Memory B cell (primary cell): ENCODE results near the gene ZNF132.
"Not testable (repeated sequence)": the region's sequence is repeated elsewhere in the genome, so short reads cannot be mapped to it uniquely, and the experiment has no call there.

ENCODE experiments used
- ATAC-seq: fragments of 150-1000 bp; cut with Tn5 transposase; 2 replicates; pipeline ENCODE4 v1.10.0; 2021; ENCODE audit warnings: low read depth, mild to moderate bottlenecking, moderate library complexity
- DNase-seq, 2 donors: peaks; one replicate each; pipeline ENCODE4 v3.0.0; 2022; ENCODE audit warnings: low spot score in 2 of 2
- H3K27ac Mint-ChIP-seq: one replicate; pipeline ENCODE4 v1.8.0; 2022; ENCODE audit warnings: mild to moderate bottlenecking, moderate library complexity, mixed read lengths
- H3K27me3 Mint-ChIP-seq: one replicate; pipeline ENCODE4 v1.8.0; 2022; ENCODE audit warnings: mixed read lengths
- H3K36me3 Mint-ChIP-seq: one replicate; pipeline ENCODE4 v1.8.0; 2022; ENCODE audit warnings: mild to moderate bottlenecking, mixed read lengths
- H3K4me1 Mint-ChIP-seq: one replicate; pipeline ENCODE4 v1.8.0; 2022; ENCODE audit warnings: mixed read lengths
- H3K4me3 Mint-ChIP-seq: one replicate; pipeline ENCODE4 v1.8.0; 2022; ENCODE audit warnings: mild to moderate bottlenecking, moderate library complexity, mixed read lengths
- H3K9me3 Mint-ChIP-seq: one replicate; pipeline ENCODE4 v1.8.0; 2022; ENCODE audit warnings: mixed read lengths

Gene ZNF132

DNA sequence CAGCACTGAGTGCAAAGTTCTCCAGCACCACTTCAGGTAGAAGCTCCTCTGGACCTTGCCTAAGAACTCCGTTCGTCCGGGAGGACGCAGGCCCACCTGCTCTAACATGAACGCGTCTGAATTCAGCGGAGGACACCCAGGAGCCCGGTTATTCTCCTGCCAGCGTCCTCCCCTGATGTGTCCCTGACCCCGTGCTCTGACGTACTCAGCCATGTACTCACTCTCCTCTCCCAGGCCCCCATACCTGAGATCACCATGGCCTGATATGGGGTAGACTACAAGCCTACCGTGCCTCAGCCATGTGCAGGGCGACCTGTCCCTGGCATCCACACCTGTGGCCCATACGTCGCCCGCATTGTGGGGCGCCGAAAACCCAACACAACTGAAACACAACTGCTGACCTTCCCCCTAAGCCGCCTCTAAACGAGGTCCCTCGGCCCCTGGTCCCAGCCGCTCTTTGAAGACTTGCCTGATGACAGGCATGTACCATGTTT lies 32.2 kb downstream of the ZNF132 start:
- Mint-ChIP-seq H3K36me3 (peaks cover 2% of the 10 kb centered on the region), H3K4me3 (peak overlapping the region; percentile 88), H3K4me1 (peaks cover 28% of the 10 kb centered on the region), H3K27me3 (no peaks in the 10 kb centered on the region), H3K9me3 (no peaks in the 10 kb centered on the region), H3K27ac (peak overlapping the region; percentile 87)
- ATAC-seq: no peak
- no peak for DNase-seq

DNA sequence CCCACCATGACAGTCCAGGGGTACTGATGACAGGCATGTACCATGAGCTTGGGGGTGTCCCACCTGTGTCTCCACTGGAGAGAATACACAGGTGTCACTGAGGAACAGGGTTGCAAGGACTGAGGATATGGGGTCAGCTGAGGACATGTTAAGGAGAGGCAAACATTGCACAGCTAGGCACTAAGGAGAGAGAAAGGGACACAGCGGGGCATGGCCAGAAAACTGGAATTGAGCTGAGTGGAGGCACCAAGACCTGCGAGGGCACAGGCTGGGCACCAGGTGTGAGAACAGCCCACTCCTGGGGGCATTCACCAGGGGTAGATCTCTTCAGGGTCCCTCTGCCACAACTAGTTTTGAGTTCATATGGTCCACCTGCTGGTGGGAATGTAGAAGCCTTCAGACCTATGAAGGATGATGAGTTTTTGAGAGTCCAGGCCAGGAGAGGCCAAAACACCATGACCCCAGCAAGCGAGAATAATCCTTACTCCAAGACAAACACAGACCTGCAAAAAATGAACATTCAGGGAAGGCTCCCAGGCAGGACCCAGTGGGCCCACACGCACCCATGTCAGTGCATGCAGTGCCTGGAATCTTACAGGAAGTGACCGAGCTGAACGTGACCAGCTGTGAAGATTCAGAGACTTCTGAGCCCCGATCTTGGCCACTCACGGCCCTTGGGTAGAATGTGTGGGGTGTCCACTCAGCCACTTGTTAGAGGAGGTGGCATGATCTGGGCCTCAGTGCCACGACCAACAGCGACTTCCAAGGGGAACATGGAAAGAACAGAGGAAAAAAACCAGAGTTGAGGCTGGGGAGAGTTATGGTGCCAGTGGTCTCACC lies 32.9 kb downstream of the ZNF132 start:
- Mint-ChIP-seq H3K9me3 (no peaks in the 10 kb centered on the region), H3K27ac (peak overlapping the region; percentile 87), H3K4me3 (peak overlapping the region; percentile 88), H3K27me3 (no peaks in the 10 kb centered on the region), H3K4me1 (peaks cover 28% of the 10 kb centered on the region), H3K36me3 (peaks cover 2% of the 10 kb centered on the region)
- no peak for DNase-seq
- no peak for ATAC-seq

DNA sequence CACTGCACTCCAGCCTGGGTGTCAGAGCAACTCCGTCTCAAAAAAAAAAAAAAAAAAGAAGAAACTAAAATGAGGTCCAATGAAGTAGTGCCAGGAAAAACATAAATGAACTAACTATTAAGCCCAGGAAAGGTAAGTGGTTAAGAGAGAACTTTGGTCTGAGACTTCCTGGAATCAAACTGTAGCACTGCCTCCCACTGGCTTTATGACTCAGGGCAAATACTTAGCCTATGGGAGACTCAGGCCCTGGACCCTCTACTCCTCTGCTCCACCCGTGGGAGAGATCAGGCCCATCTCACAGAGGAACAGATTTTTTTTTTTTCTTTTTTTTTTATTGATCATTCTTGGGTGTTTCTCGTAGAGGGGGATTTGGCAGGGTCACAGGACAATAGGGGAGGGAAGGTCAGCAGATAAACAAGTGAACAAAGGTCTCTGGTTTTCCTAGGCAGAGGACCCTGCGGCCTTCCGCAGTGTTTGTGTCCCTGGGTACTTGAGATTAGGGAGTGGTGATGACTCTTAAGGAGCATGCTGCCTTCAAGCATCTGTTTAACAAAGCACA lies 36.0 kb downstream of the ZNF132 start:
- peaks cover 25% of the 10 kb centered on the region for H3K4me1 Mint-ChIP-seq
- not testable (repeated sequence) for DNase-seq, H3K4me3 Mint-ChIP-seq, ATAC-seq, H3K9me3 Mint-ChIP-seq, H3K27ac Mint-ChIP-seq, H3K36me3 Mint-ChIP-seq, H3K27me3 Mint-ChIP-seq

DNA sequence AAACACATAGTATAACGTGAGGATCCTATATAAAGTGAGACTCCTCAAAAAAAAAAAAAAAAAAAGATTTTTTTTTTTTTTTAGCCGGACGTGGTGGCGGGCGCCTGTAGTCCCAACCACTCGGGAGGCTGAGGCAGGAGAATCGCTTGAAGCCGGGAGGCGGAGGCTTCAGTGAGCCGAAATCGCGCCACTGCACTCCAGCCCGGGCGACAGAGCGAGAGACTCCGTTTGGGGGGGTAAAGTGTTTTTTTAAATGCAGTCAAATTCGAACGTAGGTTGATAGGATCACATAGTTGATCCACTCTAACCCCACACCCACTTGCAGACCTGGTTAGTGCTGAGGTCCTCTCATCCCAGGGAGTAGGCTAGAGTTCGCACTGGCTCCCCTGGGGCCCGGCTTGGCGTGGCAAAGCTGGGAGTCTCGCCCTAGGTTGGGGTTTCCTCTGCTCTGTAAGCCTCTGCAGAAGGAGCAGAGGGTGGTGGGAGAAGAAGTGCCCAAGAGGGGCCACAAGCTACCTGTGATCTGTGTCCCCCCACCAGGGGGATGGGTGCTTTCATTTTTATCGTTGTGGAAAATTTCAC lies 38.0 kb downstream of the ZNF132 start:
- H3K27me3 Mint-ChIP-seq: peaks cover 11% of the 10 kb centered on the region
- peak overlapping the region; percentile 93 for H3K27ac Mint-ChIP-seq
- H3K9me3 Mint-ChIP-seq: no peaks in the 10 kb centered on the region
- H3K36me3 Mint-ChIP-seq: peaks cover 2% of the 10 kb centered on the region
- no peak for DNase-seq
- peaks cover 12% of the 10 kb centered on the region for H3K4me1 Mint-ChIP-seq
- no peak overlapping the region for H3K4me3 Mint-ChIP-seq
- no peak for ATAC-seq

DNA sequence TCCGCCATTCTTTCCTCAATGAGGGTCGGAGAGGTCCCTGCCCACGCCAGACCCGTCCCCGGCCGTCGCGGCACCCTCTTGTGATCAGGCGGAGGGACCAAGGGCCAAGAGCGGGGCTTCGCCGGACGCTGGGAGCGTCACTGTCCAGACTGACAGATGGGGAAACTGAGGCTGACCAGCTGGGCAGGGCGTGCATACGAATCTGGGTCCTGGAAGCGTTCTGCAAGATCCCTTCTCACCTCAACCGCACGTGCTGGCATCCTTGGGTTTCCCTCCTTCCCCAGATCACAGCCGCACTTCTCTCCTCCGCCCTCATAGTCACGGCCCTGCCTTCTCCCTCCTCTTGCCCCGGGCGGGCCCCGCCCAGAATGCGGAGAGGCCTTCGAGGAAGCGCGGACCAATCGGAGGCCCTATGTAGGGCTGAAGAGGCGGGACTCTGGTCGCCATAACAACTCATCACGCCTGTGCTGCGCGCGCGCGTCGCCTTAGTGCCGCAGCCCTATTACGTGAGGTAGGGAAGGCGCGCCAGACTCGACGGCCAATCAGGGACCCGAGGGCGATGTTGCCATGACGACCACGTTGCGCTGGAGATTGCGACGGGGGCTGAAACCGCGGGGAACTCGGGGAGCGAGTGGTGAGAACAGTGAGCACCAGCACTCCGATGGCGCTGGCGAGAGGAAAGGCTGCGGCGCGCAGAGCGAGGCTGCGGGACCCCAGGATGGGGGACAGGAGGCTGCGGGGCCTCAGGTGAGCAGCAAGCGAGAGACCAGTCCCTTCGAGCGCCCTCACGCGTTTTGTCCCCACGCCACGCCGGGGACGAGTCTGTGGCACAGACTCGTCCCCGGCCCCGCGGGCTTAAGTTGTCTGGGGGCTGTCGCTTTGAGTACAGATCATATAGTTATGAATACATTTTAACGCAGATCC lies 38.8 kb downstream of the ZNF132 start:
- H3K4me1 Mint-ChIP-seq: peaks cover 9% of the 10 kb centered on the region
- H3K27ac Mint-ChIP-seq: peak overlapping the region; percentile 93
- peak overlapping the region; percentile 89 for H3K4me3 Mint-ChIP-seq
- H3K36me3 Mint-ChIP-seq: no peaks in the 10 kb centered on the region
- peak; percentile 97 to 98 for DNase-seq
- peaks cover 12% of the 10 kb centered on the region for H3K27me3 Mint-ChIP-seq
- no peaks in the 10 kb centered on the region for H3K9me3 Mint-ChIP-seq
- peak; percentile 95 for ATAC-seq

DNA sequence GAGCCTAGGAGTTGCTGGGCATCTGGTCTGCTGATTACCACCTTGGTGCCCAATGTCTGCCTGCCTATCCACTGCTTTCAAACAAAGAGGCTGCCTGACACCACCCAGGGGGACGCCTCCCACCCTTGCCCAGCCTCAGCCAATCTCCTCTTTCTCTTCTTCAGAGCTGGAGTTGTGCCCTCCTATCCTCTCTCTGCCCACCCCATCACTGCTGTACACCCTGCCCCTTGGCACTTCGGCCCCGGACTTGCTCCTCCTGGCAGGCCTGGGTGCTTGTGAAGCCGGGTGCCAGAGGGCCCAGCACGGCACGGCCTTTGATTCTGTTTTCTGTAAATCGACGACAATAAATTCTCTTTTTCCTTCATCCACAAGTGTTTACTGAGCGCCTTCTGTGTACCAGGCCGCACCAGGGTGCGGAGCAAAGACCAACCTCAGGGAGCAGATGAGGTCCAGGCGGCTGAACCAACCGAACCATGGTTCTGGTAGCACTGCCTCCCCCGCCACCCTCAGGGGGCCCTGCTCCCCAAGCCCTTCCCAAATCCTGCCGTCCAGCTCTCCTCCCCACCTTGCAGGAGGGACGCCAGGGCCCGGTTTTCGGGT lies 39.5 kb downstream of the ZNF132 start:
- no peak overlapping the region for H3K27ac Mint-ChIP-seq
- peaks cover 12% of the 10 kb centered on the region for H3K4me1 Mint-ChIP-seq
- DNase-seq: no peak
- ATAC-seq: no peak
- H3K9me3 Mint-ChIP-seq: no peaks in the 10 kb centered on the region
- peaks cover 12% of the 10 kb centered on the region for H3K27me3 Mint-ChIP-seq
- H3K36me3 Mint-ChIP-seq: peaks cover 3% of the 10 kb centered on the region
- H3K4me3 Mint-ChIP-seq: peak overlapping the region; percentile 89

DNA sequence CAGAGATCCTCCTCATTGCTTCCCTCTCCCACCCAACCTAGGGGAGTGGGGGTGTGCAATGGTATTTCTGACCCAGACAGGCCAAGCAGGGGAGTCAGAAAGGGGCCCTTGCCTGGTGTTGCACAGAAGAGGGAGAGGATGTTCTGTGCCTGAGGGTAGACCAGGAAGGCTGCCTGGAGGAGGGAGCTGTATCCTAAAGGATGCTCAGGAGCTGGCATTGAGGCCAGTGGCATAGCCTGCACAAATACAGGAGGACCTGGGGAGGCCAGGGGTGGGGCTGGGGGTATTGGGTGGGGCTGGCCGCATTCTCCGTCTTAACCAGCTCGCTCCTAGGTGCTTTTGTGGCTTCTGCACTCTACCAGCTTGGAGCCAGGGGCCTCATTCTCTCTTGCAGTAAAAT lies 40.0 kb downstream of the ZNF132 start:
- Mint-ChIP-seq H3K36me3 (peaks cover 3% of the 10 kb centered on the region), H3K27me3 (peaks cover 12% of the 10 kb centered on the region), H3K4me3 (peak overlapping the region; percentile 33), H3K9me3 (no peaks in the 10 kb centered on the region), H3K27ac (no peak overlapping the region), H3K4me1 (peaks cover 12% of the 10 kb centered on the region)
- ATAC-seq (no peak), DNase-seq (no peak)

DNA sequence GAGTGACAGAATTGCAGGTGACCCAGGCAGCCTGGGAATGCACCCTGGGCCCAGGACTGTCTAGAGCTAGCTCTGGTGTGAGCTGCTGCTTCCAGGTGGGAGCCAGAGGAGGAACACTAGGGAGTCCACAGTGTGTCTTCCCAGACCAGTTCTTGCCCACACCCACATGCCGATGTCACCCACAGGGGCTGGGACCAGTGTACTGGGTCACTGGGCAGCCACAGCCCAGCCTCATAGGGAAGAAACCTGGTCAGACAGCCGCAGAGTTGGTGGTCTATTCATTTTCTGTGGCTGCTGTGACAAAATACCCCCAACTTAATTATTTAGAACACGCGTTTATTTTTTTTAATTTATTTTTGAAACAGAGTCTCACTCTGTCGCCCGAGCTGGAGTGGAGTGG lies 41.4 kb downstream of the ZNF132 start:
- Mint-ChIP-seq H3K4me1 (peaks cover 17% of the 10 kb centered on the region), H3K9me3 (no peaks in the 10 kb centered on the region), H3K4me3 (no peak overlapping the region), H3K27ac (no peak overlapping the region), H3K36me3 (peaks cover 17% of the 10 kb centered on the region), H3K27me3 (peaks cover 12% of the 10 kb centered on the region)
- no peak for DNase-seq
- no peak for ATAC-seq

DNA sequence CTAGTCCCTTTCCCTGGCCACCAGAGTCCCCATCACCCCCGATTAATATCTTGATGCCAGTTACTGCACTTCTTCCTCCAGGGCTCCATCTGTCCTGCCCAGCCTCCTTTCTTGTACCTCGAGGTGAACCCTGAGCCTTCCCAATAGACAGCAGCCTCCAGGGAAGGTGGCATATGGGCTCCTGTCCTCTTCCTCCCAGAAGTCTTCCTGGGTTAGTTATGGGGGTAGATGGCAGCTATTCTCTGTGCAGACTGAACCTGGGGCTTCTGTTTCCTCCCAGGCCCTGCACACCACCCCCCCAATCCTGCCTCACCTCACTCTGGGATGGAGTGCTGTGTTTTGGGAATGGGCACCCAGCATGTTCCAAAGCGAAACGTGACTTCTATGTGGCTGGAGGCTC lies 41.9 kb downstream of the ZNF132 start:
- Mint-ChIP-seq H3K27ac (no peak overlapping the region), H3K4me3 (no peak overlapping the region), H3K9me3 (no peaks in the 10 kb centered on the region), H3K4me1 (peaks cover 17% of the 10 kb centered on the region), H3K36me3 (peaks cover 19% of the 10 kb centered on the region), H3K27me3 (peaks cover 12% of the 10 kb centered on the region)
- ATAC-seq: no peak
- no peak for DNase-seq

DNA sequence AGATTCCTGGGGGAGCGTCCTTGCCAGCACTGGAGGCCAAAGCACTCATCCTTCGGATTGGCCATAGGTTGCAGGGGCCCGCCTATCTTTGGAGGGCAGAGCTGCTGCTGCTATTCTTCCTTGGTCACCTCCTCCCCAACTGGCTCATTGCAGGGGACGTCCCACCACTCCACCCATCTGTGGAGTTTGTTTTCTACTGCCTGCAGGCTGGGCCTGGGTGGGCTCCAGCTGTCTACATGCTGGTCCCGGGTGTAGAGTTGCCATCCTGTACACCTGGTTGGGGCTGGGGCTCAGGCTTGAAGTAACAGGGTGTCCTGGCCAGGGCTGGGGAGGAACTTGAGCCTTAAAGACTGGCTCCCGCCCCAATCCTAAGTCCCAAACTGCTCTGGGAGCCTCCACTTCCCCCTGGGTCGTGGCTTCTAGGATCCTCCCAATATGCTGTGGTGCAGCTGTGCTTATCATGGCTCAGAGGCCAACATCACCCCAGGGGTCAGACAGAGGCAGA lies 42.4 kb downstream of the ZNF132 start:
- DNase-seq (no peak), ATAC-seq (no peak)
- peaks cover 21% of the 10 kb centered on the region for H3K4me1 Mint-ChIP-seq
- H3K27me3 Mint-ChIP-seq: peaks cover 12% of the 10 kb centered on the region
- no peak overlapping the region for H3K27ac Mint-ChIP-seq
- no peaks in the 10 kb centered on the region for H3K9me3 Mint-ChIP-seq
- no peak overlapping the region for H3K4me3 Mint-ChIP-seq
- H3K36me3 Mint-ChIP-seq: peaks cover 23% of the 10 kb centered on the region

DNA sequence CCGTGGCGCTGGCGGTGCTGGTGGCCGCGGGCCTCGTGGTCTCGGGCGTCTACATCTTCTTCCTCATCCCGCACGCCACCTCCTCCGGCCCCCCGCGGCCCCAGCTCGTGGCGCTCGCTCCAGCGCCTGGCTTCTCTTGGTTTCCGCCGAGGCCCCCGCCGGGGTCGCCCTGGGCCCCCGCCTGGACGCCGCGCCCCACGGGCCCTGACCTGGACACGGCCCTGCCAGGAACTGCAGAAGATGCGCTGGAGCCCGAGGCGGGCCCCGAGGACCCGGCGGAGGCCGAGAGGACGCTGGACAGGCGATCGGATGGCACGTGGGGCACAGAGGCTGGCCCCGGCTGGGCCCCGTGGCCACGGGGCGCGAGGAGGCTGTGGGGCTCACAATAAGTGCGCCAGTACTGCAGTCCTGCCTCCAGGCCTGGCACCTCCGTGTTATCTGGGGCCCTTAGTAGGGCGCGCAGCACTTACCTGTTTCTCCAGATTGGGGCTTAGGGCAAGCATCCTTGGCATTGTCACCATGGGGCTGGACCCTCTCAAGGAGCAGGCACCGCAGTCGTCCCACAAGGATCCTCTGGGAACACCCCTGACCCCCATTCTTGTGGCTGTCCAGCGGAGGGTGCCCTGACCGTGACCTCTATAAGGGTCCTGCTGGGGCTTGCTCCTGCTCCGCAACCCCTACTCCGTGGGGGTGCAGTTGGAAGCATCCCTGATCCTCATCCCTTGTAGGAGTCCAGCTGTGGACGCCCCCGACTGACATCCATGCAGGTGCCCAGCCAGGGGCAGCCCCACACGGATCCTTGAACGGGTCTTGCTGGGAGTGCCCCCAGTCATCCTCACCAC lies 43.0 kb downstream of the ZNF132 start:
- peaks cover 12% of the 10 kb centered on the region for H3K27me3 Mint-ChIP-seq
- ATAC-seq (no peak), DNase-seq (no peak)
- peaks cover 23% of the 10 kb centered on the region for H3K36me3 Mint-ChIP-seq
- no peak overlapping the region for H3K4me3 Mint-ChIP-seq
- peaks cover 21% of the 10 kb centered on the region for H3K4me1 Mint-ChIP-seq
- no peak overlapping the region for H3K27ac Mint-ChIP-seq
- no peaks in the 10 kb centered on the region for H3K9me3 Mint-ChIP-seq

DNA sequence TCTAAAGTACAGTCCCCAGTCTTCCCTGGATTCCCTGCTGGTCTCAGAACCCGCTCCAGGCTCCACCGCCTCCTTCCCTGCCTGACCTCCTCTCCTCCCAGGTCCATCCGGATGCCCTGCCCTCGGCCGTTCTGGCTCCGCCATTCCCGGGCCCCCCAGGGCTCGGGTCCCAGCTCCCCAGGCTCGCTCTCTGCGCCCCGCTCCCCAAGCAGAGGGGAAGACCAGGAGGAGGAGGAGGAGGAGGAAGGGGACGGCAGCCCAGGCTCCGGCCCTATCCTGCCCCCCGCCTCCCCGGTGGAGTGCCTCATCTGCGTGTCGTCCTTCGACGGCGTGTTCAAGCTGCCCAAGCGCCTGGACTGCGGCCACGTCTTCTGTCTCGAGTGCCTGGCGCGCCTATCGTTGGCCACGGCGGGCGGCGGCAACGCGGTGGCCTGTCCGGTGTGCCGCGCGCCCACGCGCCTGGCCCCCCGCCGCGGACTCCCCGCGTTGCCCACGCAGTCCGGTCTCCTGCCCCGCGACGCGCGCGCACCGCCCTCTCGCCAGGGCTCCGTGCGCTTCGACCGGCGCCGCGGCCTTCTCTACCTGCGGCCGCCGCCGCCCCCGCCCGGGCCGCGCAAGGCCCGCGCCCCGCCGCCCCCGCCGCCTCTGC lies 43.9 kb downstream of the ZNF132 start:
- Mint-ChIP-seq H3K27me3 (peaks cover 12% of the 10 kb centered on the region), H3K4me3 (no peak overlapping the region), H3K9me3 (no peaks in the 10 kb centered on the region), H3K36me3 (peaks cover 23% of the 10 kb centered on the region), H3K27ac (no peak overlapping the region), H3K4me1 (peaks cover 18% of the 10 kb centered on the region)
- DNase-seq (no peak), ATAC-seq (no peak)
